Peyer's patch (tissue), 4 donors: ENCODE results near the gene LRRK1.

ENCODE experiments used
- POLR2A ChIP-seq, 2 donors: fragments of 450-650 bp; IDR thresholded peaks; one replicate each; pipeline ENCODE4 v1.5.1; 2017; ENCODE audit warnings: antibody characterized with exemption in 2 of 2, mild to moderate bottlenecking in 2 of 2, moderate library complexity in 2 of 2
- TF ChIP-seq, protein P1 (sequence below), 6 experiments: fragments of 450-650 bp in 4 of 6; fragments of 200-600 bp in 2 of 6; sonication (generic) in 1 of 6; IDR thresholded peaks; one replicate each; pipeline ENCODE4 v1.5.1; 2017 to 2019; ENCODE audit warnings: antibody characterized with exemption in 6 of 6, mild to moderate bottlenecking in 3 of 6, moderate library complexity in 1 of 6

DNA sequence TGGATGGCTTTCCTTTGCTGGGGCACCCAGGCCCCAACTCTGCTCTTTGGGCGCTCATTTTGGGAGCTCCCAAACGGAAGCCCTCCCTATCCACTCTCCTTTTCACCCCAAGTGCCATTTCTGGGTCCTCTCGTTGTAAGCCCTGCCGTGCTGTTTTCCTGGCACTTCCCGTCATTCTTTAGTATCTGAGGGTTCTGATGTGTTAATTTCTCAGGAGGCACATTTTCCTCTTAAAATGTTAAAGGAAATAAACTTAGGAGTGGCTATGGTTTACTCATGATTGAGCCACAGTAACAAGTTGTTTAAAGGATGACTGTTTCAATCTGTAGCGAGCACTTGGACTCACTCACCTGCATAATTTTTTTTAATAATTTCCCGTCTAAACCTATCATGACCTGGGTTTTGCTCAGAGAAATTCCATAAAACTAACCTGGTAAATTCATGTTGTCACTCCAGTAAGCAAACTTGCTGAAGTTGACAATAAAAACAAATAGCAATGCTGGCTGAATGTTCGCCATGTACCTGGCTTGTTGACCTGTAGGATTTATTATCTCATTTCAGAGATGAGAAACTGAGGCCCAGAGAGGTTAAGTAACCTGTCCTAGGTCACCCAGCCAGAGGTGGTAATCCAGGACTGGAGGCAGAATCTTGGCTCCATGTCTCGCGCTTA is 29.0 kb upstream of the LRRK1 start:
- TF ChIP-seq, protein P1, sequence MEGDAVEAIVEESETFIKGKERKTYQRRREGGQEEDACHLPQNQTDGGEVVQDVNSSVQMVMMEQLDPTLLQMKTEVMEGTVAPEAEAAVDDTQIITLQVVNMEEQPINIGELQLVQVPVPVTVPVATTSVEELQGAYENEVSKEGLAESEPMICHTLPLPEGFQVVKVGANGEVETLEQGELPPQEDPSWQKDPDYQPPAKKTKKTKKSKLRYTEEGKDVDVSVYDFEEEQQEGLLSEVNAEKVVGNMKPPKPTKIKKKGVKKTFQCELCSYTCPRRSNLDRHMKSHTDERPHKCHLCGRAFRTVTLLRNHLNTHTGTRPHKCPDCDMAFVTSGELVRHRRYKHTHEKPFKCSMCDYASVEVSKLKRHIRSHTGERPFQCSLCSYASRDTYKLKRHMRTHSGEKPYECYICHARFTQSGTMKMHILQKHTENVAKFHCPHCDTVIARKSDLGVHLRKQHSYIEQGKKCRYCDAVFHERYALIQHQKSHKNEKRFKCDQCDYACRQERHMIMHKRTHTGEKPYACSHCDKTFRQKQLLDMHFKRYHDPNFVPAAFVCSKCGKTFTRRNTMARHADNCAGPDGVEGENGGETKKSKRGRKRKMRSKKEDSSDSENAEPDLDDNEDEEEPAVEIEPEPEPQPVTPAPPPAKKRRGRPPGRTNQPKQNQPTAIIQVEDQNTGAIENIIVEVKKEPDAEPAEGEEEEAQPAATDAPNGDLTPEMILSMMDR (IDR thresholded peaks at IDR 0.05), result no peak
- no peak for TF ChIP-seq POLR2A (IDR thresholded peaks at IDR 0.05)
